ENCODE results near the gene SPPL2B.
"Not testable (repeated sequence)": the region's sequence is repeated elsewhere in the genome, so short reads cannot be mapped to it uniquely, and the experiment has no call there.

Gene SPPL2B

GRCh38 chr19:2342656-2343288 lies 14.3 kb downstream of the SPPL2B start:
- Histone ChIP-seq H3K27me3 (ENCODE audit: low read depth, low read length) (no peaks in the 10 kb centered on the region), H3K36me3 (ENCODE audit: control insufficient read depth in 1 of 2, insufficient read depth in 2 of 2, low read length in 2 of 2) (peaks cover 0 to 50% of the 10 kb centered on the region in 2 donors), H3K27ac (ENCODE audit: low read length) (no peak overlapping the region), H3K4me3 (ENCODE audit: low read depth in 1 of 2, low read length in 2 of 2) (no peak overlapping the region), H3K9me3 (ENCODE audit: control insufficient read depth in 1 of 2, low read length in 2 of 2) (no peaks in the 10 kb centered on the region), H3K4me1 (ENCODE audit: control insufficient read depth in 1 of 2, insufficient read depth in 2 of 2, low read length in 2 of 2) (peaks cover 0 to 6% of the 10 kb centered on the region in 2 donors)

DNA sequence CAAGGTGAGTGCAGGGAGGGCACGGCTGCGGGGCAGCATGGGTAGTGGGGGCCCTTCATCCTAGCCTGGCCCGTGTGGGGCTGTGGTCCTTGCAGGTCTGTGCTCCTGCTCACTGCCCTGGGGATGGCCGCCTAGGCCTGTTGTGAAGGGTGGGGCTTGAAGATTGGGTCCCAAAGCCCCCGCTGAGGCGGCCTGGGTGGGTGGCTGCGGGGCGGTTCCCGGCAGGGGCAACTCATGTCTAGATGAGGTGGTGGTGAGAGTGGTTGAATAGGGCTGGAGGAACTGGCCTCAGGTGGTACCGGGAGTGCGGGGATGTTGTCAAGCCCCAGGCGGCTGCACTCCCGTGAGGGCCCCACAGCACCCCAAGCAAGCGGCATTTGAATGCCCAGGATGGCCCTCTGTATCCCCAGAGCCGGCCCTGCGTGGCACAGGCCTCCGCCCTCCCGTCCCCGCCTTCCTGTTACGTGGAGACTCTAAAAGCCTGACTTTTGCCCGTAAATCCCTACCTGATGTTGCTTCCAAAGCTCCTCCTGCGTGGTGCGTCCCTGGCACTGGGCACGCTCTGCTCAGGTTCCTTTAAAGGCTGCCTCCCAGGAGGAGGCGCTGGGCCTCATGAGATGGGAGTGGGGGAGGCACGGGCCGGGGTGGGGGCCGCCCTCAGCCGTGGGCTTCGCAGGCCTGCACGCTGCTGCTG lies 15.0 kb downstream of the SPPL2B start:
- Histone ChIP-seq H3K36me3 (ENCODE audit: control insufficient read depth in 1 of 2, insufficient read depth in 2 of 2, low read length in 2 of 2) (peaks cover 0 to 46% of the 10 kb centered on the region in 2 donors), H3K4me1 (ENCODE audit: control insufficient read depth in 1 of 2, insufficient read depth in 2 of 2, low read length in 2 of 2) (peaks cover 0 to 6% of the 10 kb centered on the region in 2 donors), H3K9me3 (ENCODE audit: control insufficient read depth in 1 of 2, low read length in 2 of 2) (no peaks in the 10 kb centered on the region), H3K27ac (ENCODE audit: low read length) (no peak overlapping the region), H3K4me3 (ENCODE audit: low read depth in 1 of 2, low read length in 2 of 2) (no peak overlapping the region), H3K27me3 (ENCODE audit: low read depth, low read length) (no peaks in the 10 kb centered on the region)

DNA sequence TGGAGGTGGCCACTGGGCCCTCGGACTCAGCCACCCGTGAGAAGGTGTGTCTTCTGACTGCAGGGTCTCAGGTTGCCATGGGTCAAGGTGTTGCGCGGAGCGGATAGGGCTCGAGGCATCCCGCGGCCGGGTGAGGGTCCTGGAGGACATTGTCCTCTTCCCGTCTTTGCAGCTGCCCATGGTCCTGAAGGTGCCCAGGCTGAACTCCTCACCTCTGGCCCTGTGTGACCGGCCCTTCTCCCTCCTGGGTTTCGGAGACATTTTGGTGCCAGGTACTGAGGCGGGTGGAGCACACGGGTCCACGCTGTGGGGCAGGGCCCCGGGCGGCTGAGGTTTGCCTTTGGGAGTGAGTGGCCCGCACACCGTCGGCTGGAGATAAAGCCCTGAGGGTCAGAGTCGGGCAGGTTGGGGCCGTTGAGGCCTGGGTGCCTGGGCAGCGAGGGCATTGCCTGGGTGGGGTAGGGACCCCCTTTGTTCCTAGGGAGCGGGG lies 15.9 kb downstream of the SPPL2B start:
- Histone ChIP-seq H3K9me3 (ENCODE audit: control insufficient read depth in 1 of 2, low read length in 2 of 2) (no peaks in the 10 kb centered on the region), H3K4me3 (ENCODE audit: low read depth in 1 of 2, low read length in 2 of 2) (no peak overlapping the region), H3K4me1 (ENCODE audit: control insufficient read depth in 1 of 2, insufficient read depth in 2 of 2, low read length in 2 of 2) (peaks cover 0 to 6% of the 10 kb centered on the region in 2 donors), H3K27ac (ENCODE audit: low read length) (no peak overlapping the region), H3K36me3 (ENCODE audit: control insufficient read depth in 1 of 2, insufficient read depth in 2 of 2, low read length in 2 of 2) (peaks cover 0 to 36% of the 10 kb centered on the region in 2 donors), H3K27me3 (ENCODE audit: low read depth, low read length) (no peaks in the 10 kb centered on the region)

DNA sequence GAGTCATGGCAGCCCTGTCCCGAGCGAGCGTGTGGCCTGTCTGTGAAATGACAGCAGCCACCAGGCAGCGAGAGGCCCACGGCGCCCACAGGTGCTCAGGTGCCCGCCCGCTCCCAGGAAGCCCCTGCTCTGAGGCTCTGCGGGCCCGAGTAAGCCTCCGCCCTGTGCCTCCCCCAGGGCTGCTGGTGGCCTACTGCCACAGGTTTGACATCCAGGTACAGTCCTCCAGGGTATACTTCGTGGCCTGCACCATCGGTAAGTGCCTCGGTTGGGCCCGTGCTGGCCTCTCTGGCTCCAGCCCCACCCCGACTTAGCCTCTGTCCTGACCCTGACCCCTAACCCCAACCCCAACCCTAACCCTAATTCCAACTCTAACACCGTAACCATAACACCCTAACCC lies 16.6 kb downstream of the SPPL2B start:
- no peak overlapping the region for H3K27ac ChIP-seq (ENCODE audit: low read length)
- H3K9me3 ChIP-seq (ENCODE audit: control insufficient read depth in 1 of 2, low read length in 2 of 2): no peaks in the 10 kb centered on the region
- peaks cover 0 to 6% of the 10 kb centered on the region in 2 donors for H3K4me1 ChIP-seq (ENCODE audit: control insufficient read depth in 1 of 2, insufficient read depth in 2 of 2, low read length in 2 of 2)
- H3K36me3 ChIP-seq (ENCODE audit: control insufficient read depth in 1 of 2, insufficient read depth in 2 of 2, low read length in 2 of 2): peaks cover 0 to 36% of the 10 kb centered on the region in 2 donors
- H3K4me3 ChIP-seq (ENCODE audit: low read depth in 1 of 2, low read length in 2 of 2): no peak overlapping the region
- no peaks in the 10 kb centered on the region for H3K27me3 ChIP-seq (ENCODE audit: low read depth, low read length)

GRCh38 chr19:2345794-2346663 lies 17.5 kb downstream of the SPPL2B start:
- no peaks in the 10 kb centered on the region for H3K9me3 ChIP-seq (ENCODE audit: control insufficient read depth in 1 of 2, low read length in 2 of 2)
- H3K4me3 ChIP-seq (ENCODE audit: low read depth in 1 of 2, low read length in 2 of 2): no peak overlapping the region
- peaks cover 6 to 36% of the 10 kb centered on the region in 2 donors for H3K36me3 ChIP-seq (ENCODE audit: control insufficient read depth in 1 of 2, insufficient read depth in 2 of 2, low read length in 2 of 2)
- H3K27me3 ChIP-seq (ENCODE audit: low read depth, low read length): no peaks in the 10 kb centered on the region
- peaks cover 0 to 6% of the 10 kb centered on the region in 2 donors for H3K4me1 ChIP-seq (ENCODE audit: control insufficient read depth in 1 of 2, insufficient read depth in 2 of 2, low read length in 2 of 2)
- no peak overlapping the region for H3K27ac ChIP-seq (ENCODE audit: low read length)

DNA sequence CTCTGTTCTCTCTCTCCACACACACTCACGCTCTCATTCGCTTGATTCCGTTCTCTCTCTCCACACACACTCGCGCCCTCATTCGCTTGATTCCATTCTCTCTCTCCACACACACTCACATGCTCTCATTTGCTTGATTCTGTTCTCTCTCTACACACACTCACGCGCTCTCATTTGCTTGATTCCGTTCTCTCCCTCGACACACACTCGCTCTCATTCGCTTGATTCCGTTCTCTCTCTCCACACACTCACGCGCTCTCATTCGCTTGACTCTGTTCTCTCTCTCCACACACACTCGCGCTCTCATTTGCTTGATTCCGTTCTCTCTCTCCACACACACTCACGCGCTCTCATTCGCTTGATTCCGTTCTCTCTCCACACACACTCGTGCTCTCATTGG lies 21.3 kb downstream of the SPPL2B start:
- H3K36me3 ChIP-seq (ENCODE audit: control insufficient read depth in 1 of 2, insufficient read depth in 2 of 2, low read length in 2 of 2): peaks cover 6 to 47% of the 10 kb centered on the region in 2 donors
- not testable (repeated sequence) for H3K9me3 ChIP-seq (ENCODE audit: control insufficient read depth in 1 of 2, low read length in 2 of 2); H3K27me3 ChIP-seq (ENCODE audit: low read depth, low read length); H3K27ac ChIP-seq (ENCODE audit: low read length); H3K4me1 ChIP-seq (ENCODE audit: control insufficient read depth in 1 of 2, insufficient read depth in 2 of 2, low read length in 2 of 2); H3K4me3 ChIP-seq (ENCODE audit: low read depth in 1 of 2, low read length in 2 of 2)

GRCh38 chr19:2350656-2351055 lies 22.2 kb downstream of the SPPL2B start:
- Histone ChIP-seq H3K4me3 (ENCODE audit: low read depth in 1 of 2, low read length in 2 of 2) (no peak overlapping the region), H3K9me3 (ENCODE audit: control insufficient read depth in 1 of 2, low read length in 2 of 2) (no peaks in the 10 kb centered on the region), H3K27ac (ENCODE audit: low read length) (no peak overlapping the region), H3K27me3 (ENCODE audit: low read depth, low read length) (no peaks in the 10 kb centered on the region), H3K36me3 (ENCODE audit: control insufficient read depth in 1 of 2, insufficient read depth in 2 of 2, low read length in 2 of 2) (peaks cover 6 to 42% of the 10 kb centered on the region in 2 donors), H3K4me1 (ENCODE audit: control insufficient read depth in 1 of 2, insufficient read depth in 2 of 2, low read length in 2 of 2) (peaks cover 0 to 4% of the 10 kb centered on the region in 2 donors)

DNA sequence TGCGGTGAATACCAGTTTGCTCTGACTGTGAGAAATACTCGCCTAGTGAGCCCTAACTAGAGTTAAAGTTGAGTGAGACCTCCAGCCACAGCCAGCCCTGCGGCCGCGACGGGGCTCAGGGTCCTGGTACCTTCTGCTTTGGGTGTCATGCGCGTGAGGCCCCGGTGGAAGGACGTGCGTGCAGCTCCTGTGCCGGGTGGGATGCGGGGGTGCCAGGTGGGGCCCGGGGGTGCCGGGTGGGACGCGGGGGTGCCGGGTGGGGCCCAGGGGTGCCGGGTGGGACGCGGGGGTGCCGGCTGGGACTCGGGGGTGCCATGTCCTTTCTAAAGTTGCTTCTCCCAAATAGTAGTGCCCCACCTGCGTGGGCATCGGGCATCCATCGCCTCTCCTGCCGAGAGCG lies 23.1 kb downstream of the SPPL2B start:
- peaks cover 6 to 42% of the 10 kb centered on the region in 2 donors for H3K36me3 ChIP-seq (ENCODE audit: control insufficient read depth in 1 of 2, insufficient read depth in 2 of 2, low read length in 2 of 2)
- no peak overlapping the region for H3K4me3 ChIP-seq (ENCODE audit: low read depth in 1 of 2, low read length in 2 of 2)
- no peaks in the 10 kb centered on the region for H3K27me3 ChIP-seq (ENCODE audit: low read depth, low read length)
- H3K9me3 ChIP-seq (ENCODE audit: control insufficient read depth in 1 of 2, low read length in 2 of 2): no peaks in the 10 kb centered on the region
- no peak overlapping the region for H3K27ac ChIP-seq (ENCODE audit: low read length)
- no peaks in the 10 kb centered on the region for H3K4me1 ChIP-seq (ENCODE audit: control insufficient read depth in 1 of 2, insufficient read depth in 2 of 2, low read length in 2 of 2)

DNA sequence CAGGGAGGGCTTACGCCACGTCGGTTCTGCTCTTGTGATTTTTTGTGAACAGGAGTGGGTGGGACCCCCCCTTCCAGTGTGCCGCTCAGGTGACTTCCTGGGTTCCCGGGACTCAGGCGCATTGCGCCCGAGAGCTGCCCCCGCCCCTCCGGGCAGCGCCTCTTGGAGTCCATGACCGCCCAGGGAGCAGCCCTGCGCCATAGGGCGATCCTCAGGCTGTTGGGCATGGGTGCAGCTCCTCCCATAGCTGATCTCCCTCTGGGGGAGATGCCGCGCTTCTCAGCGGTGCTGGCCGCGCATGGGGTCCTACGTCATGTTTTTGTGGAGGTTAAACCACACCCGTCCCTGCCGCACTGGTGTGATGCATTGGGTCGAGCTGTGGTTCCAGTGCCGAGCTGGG lies 23.6 kb downstream of the SPPL2B start:
- H3K4me1 ChIP-seq (ENCODE audit: control insufficient read depth in 1 of 2, insufficient read depth in 2 of 2, low read length in 2 of 2): no peaks in the 10 kb centered on the region
- no peak overlapping the region for H3K4me3 ChIP-seq (ENCODE audit: low read depth in 1 of 2, low read length in 2 of 2)
- peaks cover 6 to 42% of the 10 kb centered on the region in 2 donors for H3K36me3 ChIP-seq (ENCODE audit: control insufficient read depth in 1 of 2, insufficient read depth in 2 of 2, low read length in 2 of 2)
- no peak overlapping the region for H3K27ac ChIP-seq (ENCODE audit: low read length)
- no peaks in the 10 kb centered on the region for H3K9me3 ChIP-seq (ENCODE audit: control insufficient read depth in 1 of 2, low read length in 2 of 2)
- no peaks in the 10 kb centered on the region for H3K27me3 ChIP-seq (ENCODE audit: low read depth, low read length)

DNA sequence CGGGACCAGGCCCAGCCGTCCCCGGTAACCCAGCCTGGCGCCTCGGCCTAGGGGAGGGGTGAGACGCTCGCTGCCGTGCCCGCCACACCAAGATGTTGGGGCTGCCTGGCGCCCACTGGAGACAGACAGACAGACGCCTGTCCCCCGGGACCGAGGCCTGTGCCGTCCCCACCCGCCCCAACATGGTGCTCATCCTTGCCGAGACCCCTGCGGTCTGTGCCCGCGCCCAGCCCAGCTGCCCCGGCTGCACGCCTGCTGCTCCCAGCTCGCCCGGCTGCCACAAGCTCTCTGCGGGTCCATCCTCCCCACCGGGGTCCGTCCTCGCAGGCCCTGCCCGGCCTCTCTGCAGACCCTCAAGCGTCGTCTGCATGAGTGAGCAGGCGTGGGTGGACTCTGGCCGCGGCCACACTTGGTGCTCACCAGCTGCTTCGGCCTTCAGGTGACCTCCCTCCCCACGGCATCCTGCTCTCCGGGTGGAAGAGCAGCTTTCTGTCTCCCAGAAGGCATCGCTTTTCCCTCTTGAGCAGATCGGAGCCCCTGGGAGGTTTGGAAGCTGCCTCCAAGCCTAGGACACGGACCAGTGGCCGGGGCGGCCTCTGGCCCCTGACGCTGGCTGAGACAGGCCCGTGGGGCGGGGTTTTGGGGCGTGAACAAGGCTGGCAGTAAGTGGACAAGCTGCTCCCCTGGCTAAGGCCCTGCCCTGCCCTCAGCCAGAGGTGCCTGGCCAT lies 24.8 kb downstream of the SPPL2B start:
- Histone ChIP-seq H3K4me3 (ENCODE audit: low read depth in 1 of 2, low read length in 2 of 2) (no peak overlapping the region), H3K4me1 (ENCODE audit: control insufficient read depth in 1 of 2, insufficient read depth in 2 of 2, low read length in 2 of 2) (no peaks in the 10 kb centered on the region), H3K27me3 (ENCODE audit: low read depth, low read length) (no peaks in the 10 kb centered on the region), H3K9me3 (ENCODE audit: control insufficient read depth in 1 of 2, low read length in 2 of 2) (no peaks in the 10 kb centered on the region), H3K27ac (ENCODE audit: low read length) (no peak overlapping the region), H3K36me3 (ENCODE audit: control insufficient read depth in 1 of 2, insufficient read depth in 2 of 2, low read length in 2 of 2) (peaks cover 6 to 42% of the 10 kb centered on the region in 2 donors)

Data from muscle layer of duodenum (tissue), 2 donors.